ENCODE data around the gene NLGN1. TPM values are rescaled to one million over a fixed set of nuclear protein-coding genes. Genes with fewer than 3 reads are reported as not detected.

The NLGN1 gene
- total RNA-seq, 1 donor from 2014 or later: 3.9 TPM

DNA sequence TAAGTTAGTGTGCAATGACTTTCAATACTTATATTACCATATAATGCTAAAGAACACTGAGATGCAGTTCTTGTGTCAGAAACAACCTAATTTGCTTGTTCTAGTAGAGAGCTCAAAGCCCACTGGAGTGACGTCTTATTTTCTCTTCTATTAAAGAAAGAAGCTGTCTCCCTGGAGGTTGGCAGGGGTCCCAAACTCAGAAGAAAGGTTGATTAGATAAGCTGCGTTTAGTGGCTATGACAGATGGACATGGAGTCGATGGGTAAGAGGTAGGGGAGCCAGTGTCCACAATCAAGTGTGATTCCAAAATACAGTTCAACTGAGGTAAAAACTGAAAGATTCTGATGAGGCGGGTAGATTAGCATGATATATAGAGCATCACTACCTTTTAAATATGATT is 363.6 kb downstream of the NLGN1 start:
- Histone ChIP-seq H3K27ac (no peak overlapping the region), H3K4me3 (no peak overlapping the region), H3K27me3 (ENCODE audit: low read depth) (no peaks in the 10 kb centered on the region), H3K9me3 (no peaks in the 10 kb centered on the region), H3K4me1 (no peaks in the 10 kb centered on the region), H3K36me3 (no peaks in the 10 kb centered on the region)
- intact Hi-C loops (cut with DNase I): no loop called here
- TF ChIP-seq, protein P1, sequence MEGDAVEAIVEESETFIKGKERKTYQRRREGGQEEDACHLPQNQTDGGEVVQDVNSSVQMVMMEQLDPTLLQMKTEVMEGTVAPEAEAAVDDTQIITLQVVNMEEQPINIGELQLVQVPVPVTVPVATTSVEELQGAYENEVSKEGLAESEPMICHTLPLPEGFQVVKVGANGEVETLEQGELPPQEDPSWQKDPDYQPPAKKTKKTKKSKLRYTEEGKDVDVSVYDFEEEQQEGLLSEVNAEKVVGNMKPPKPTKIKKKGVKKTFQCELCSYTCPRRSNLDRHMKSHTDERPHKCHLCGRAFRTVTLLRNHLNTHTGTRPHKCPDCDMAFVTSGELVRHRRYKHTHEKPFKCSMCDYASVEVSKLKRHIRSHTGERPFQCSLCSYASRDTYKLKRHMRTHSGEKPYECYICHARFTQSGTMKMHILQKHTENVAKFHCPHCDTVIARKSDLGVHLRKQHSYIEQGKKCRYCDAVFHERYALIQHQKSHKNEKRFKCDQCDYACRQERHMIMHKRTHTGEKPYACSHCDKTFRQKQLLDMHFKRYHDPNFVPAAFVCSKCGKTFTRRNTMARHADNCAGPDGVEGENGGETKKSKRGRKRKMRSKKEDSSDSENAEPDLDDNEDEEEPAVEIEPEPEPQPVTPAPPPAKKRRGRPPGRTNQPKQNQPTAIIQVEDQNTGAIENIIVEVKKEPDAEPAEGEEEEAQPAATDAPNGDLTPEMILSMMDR (IDR thresholded peaks at IDR 0.05): no peak
- no peak for ATAC-seq
- DNase-seq: no peak

DNA sequence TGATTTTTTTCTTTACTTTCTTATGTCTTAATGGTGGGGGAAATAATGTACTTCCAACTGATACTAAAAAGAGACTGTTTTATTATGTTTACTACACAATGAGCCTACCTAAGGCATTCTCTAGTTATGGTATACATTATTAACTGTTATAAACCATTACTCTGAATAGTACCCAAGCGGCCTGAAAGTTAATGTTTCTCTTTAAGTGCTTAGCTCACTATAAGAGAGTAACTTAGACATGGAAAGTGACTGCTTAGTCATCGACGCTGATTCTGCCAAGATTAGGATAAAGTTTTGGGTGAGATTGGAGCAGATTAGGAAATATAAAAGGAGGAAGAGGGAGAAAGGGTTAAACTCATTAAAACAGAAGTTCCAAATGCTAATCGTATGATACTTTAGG is 365.0 kb downstream of the NLGN1 start:
- no peak overlapping the region for H3K27ac ChIP-seq
- DNase-seq: no peak
- TF ChIP-seq, protein P1 (IDR thresholded peaks at IDR 0.05): no peak
- H3K27me3 ChIP-seq (ENCODE audit: low read depth): no peaks in the 10 kb centered on the region
- no peak overlapping the region for H3K4me3 ChIP-seq
- no peaks in the 10 kb centered on the region for H3K36me3 ChIP-seq
- no peaks in the 10 kb centered on the region for H3K4me1 ChIP-seq
- no peaks in the 10 kb centered on the region for H3K9me3 ChIP-seq
- intact Hi-C loops (cut with DNase I): no loop called here
- no peak for ATAC-seq

DNA sequence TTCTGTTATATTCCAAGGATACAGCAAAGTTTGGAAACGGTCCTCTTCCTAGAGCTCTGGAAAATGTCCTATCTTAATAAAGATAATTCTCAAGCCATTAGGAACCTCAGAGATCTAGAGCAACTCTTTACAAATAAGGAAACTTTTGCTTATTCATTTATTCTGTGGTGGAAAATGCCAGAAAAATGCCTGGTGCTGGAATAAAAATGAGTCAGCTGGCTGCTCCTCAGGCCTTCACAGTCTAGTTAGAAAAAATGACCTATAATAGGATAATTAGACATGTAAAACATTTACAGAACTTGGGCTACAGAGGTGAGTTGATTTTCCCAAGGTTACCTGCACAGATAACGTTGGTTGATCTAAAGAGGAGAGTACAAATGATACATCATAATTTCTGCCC is 372.5 kb downstream of the NLGN1 start:
- ATAC-seq: no peak
- DNase-seq: no peak
- intact Hi-C loops (cut with DNase I): no loop called here
- Histone ChIP-seq H3K4me3 (no peak overlapping the region), H3K27me3 (ENCODE audit: low read depth) (no peaks in the 10 kb centered on the region), H3K27ac (no peak overlapping the region), H3K36me3 (no peaks in the 10 kb centered on the region), H3K4me1 (no peaks in the 10 kb centered on the region), H3K9me3 (no peaks in the 10 kb centered on the region)
- TF ChIP-seq, protein P1 (IDR thresholded peaks at IDR 0.05): no peak

- H3K27ac ChIP-seq: no peak overlapping the region
- no peaks in the 10 kb centered on the region for H3K9me3 ChIP-seq
- no peak for DNase-seq
- intact Hi-C loops (cut with DNase I): no loop called here
- no peaks in the 10 kb centered on the region for H3K36me3 ChIP-seq
- H3K27me3 ChIP-seq (ENCODE audit: low read depth): no peaks in the 10 kb centered on the region
- TF ChIP-seq, protein P1 (IDR thresholded peaks at IDR 0.05): no peak
- ATAC-seq: no peak
- H3K4me1 ChIP-seq: no peaks in the 10 kb centered on the region
- no peak overlapping the region for H3K4me3 ChIP-seq
Measured at GRCh38 chr3:173770796-173771573, 373.4 kb downstream of the NLGN1 start.

GRCh38 chr3:173773800-173774199 is 376.3 kb downstream of the NLGN1 start:
- no peaks in the 10 kb centered on the region for H3K36me3 ChIP-seq
- intact Hi-C loops (cut with DNase I): no loop called here
- H3K27me3 ChIP-seq (ENCODE audit: low read depth): no peaks in the 10 kb centered on the region
- TF ChIP-seq, protein P1 (IDR thresholded peaks at IDR 0.05): no peak
- H3K9me3 ChIP-seq: no peaks in the 10 kb centered on the region
- no peak overlapping the region for H3K4me3 ChIP-seq
- H3K4me1 ChIP-seq: no peaks in the 10 kb centered on the region
- H3K27ac ChIP-seq: no peak overlapping the region
- DNase-seq (no peak), ATAC-seq (no peak)

All from lower lobe of right lung (tissue), 2 donors.